ENCODE results near the gene TNFRSF21.
"Not testable (repeated sequence)": the region's sequence is repeated elsewhere in the genome, so short reads cannot be mapped to it uniquely, and the experiment has no call there.

Gene TNFRSF21

DNA sequence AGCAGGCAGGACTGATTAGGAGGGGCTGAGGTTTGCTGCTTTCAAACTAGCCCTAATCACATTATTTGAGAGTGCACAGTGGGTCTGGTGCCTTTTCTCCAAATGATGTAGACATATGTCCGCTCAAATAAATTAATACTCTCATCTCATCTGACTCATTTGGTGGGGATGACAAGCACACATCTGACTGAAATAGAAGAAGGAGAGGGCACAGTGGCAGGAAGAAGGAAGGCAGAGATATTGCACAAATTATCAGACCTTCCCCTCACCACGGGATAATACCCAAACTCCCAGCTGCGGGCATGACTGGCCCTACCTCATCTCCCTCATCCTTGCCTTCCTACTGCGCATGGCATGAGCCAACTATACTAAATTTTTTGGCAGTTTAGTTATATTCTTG, 33.9 kb upstream of the TNFRSF21 start:
- H3K4me1 ChIP-seq (ENCODE audit: control insufficient read depth, insufficient read depth, low read length): no peaks in the 10 kb centered on the region
- H3K36me3 ChIP-seq (ENCODE audit: control insufficient read depth, insufficient read depth, low read length): no peaks in the 10 kb centered on the region
- no peak overlapping the region for H3K9ac ChIP-seq (ENCODE audit: low read length)
- no peak overlapping the region for H3K27ac ChIP-seq (ENCODE audit: low read depth, low read length)
- H3K27me3 ChIP-seq (ENCODE audit: control insufficient read depth, insufficient read depth, low read length): no peaks in the 10 kb centered on the region
- H3K4me3 ChIP-seq (ENCODE audit: low read length): no peak overlapping the region

GRCh38 chr6:47342824-47343223, 33.1 kb upstream of the TNFRSF21 start:
- Histone ChIP-seq H3K27me3 (ENCODE audit: control insufficient read depth, insufficient read depth, low read length) (no peaks in the 10 kb centered on the region), H3K4me3 (ENCODE audit: low read length) (no peak overlapping the region), H3K4me1 (ENCODE audit: control insufficient read depth, insufficient read depth, low read length) (no peaks in the 10 kb centered on the region), H3K9ac (ENCODE audit: low read length) (no peak overlapping the region), H3K27ac (ENCODE audit: low read depth, low read length) (no peak overlapping the region), H3K36me3 (ENCODE audit: control insufficient read depth, insufficient read depth, low read length) (no peaks in the 10 kb centered on the region)

DNA sequence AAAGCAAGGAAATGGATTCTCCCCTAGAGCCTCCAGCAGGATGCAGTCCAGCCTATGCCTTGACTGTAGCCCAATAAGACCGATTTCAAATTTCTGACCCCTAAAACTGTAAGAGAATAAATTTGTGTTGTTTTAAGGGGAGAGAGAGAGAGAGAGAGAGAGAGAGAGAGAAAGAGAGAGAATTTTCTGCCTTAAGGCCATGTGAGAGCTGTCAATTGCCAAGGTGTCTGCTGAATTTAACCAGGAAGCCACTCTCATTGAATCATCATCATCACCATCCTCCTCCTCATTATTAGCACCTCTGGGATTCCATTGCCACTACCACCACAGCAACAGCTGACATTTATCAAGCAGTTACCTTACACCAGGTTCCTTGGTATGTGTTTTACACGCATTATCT, 27.8 kb upstream of the TNFRSF21 start:
- Histone ChIP-seq H3K9ac (ENCODE audit: low read length) (no peak overlapping the region), H3K4me3 (ENCODE audit: low read length) (no peak overlapping the region), H3K4me1 (ENCODE audit: control insufficient read depth, insufficient read depth, low read length) (no peaks in the 10 kb centered on the region), H3K27ac (ENCODE audit: low read depth, low read length) (no peak overlapping the region), H3K27me3 (ENCODE audit: control insufficient read depth, insufficient read depth, low read length) (no peaks in the 10 kb centered on the region), H3K36me3 (ENCODE audit: control insufficient read depth, insufficient read depth, low read length) (no peaks in the 10 kb centered on the region)

DNA sequence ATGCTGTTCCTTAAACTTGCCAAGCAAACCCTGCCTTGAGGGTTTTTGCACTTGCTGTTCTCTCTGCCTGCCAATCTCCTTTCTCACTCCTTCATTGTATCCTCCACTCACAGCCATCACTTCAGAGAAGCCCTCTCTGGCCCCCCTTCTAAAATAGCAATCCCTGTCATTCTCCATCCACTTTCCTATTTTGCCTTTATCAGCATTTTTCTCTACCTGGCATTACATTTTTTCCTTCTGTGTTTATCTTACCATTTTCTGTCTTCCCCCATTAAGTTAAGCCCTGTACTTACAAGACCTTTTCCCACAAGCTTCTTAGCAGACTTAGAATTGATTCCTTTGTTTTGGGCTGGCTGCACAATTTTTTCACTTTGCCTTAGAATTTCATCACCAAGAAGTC, 26.6 kb upstream of the TNFRSF21 start:
- Histone ChIP-seq H3K27me3 (ENCODE audit: control insufficient read depth, insufficient read depth, low read length) (no peaks in the 10 kb centered on the region), H3K4me3 (ENCODE audit: low read length) (no peak overlapping the region), H3K4me1 (ENCODE audit: control insufficient read depth, insufficient read depth, low read length) (no peaks in the 10 kb centered on the region), H3K27ac (ENCODE audit: low read depth, low read length) (no peak overlapping the region), H3K9ac (ENCODE audit: low read length) (no peak overlapping the region), H3K36me3 (ENCODE audit: control insufficient read depth, insufficient read depth, low read length) (no peaks in the 10 kb centered on the region)

DNA sequence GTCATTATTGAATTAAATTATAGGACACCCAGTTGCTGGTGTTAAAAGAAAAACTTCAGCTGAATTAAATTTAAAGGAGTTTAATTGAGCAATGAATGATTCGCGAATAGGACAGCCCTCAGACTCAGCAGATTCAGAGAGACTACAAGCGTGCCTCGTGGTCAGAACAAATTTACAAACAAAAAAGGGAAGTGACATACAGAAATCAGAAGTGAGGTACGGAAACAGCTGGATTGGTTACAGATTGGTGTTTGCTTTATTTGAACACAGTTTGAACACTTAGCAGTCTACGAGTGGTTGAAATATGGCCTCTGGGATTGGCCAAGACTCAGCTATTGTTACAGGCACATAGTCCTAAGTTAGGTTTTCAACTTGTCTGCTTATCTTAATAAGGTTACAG, 25.8 kb upstream of the TNFRSF21 start:
- Histone ChIP-seq H3K9ac (ENCODE audit: low read length) (no peak overlapping the region), H3K4me3 (ENCODE audit: low read length) (no peak overlapping the region), H3K4me1 (ENCODE audit: control insufficient read depth, insufficient read depth, low read length) (no peaks in the 10 kb centered on the region), H3K36me3 (ENCODE audit: control insufficient read depth, insufficient read depth, low read length) (no peaks in the 10 kb centered on the region), H3K27ac (ENCODE audit: low read depth, low read length) (no peak overlapping the region), H3K27me3 (ENCODE audit: control insufficient read depth, insufficient read depth, low read length) (no peaks in the 10 kb centered on the region)

DNA sequence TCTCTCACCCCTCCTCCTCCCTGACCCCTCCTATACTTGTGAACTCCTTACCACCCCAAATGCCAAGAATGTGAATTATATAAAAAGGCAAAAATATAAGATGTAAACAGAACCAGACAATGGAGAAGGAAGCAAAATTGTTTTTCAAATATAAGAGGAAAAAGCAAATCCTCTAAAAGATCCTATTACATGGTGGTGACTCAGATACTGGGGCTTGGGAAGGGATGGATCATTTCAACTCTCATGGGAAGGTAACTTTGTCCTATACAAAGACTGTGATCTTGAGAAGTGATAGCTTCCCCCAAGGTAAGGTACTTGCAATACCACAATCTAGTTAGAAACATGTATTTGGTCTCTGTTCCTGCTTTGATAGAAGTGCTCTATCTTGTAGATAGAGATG, 24.6 kb upstream of the TNFRSF21 start:
- Histone ChIP-seq H3K36me3 (ENCODE audit: control insufficient read depth, insufficient read depth, low read length) (no peaks in the 10 kb centered on the region), H3K27me3 (ENCODE audit: control insufficient read depth, insufficient read depth, low read length) (no peaks in the 10 kb centered on the region), H3K4me3 (ENCODE audit: low read length) (no peak overlapping the region), H3K27ac (ENCODE audit: low read depth, low read length) (no peak overlapping the region), H3K4me1 (ENCODE audit: control insufficient read depth, insufficient read depth, low read length) (no peaks in the 10 kb centered on the region), H3K9ac (ENCODE audit: low read length) (no peak overlapping the region)

DNA sequence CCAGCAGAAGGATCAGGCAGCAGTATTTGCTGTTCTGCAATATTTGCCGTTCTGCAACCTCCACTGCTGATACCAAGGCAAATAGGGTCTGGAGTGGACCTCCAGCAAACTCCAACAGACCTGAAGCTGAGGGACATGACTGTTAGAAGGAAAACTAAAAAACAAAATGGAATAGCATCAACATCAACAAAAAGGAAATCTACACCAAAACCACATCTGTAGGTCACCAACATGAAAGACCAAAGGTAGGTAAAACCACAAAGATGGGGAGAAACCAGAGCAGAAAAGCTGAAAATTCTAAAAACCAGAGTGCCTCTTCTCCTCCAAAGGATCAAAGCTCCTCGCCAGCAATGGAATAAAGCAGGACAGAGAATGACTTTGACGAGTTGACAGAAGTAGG, 18.9 kb upstream of the TNFRSF21 start:
- H3K27ac ChIP-seq (ENCODE audit: low read depth, low read length); H3K36me3 ChIP-seq (ENCODE audit: control insufficient read depth, insufficient read depth, low read length); H3K4me1 ChIP-seq (ENCODE audit: control insufficient read depth, insufficient read depth, low read length); H3K9ac ChIP-seq (ENCODE audit: low read length); H3K4me3 ChIP-seq (ENCODE audit: low read length); H3K27me3 ChIP-seq (ENCODE audit: control insufficient read depth, insufficient read depth, low read length): not testable (repeated sequence)

DNA sequence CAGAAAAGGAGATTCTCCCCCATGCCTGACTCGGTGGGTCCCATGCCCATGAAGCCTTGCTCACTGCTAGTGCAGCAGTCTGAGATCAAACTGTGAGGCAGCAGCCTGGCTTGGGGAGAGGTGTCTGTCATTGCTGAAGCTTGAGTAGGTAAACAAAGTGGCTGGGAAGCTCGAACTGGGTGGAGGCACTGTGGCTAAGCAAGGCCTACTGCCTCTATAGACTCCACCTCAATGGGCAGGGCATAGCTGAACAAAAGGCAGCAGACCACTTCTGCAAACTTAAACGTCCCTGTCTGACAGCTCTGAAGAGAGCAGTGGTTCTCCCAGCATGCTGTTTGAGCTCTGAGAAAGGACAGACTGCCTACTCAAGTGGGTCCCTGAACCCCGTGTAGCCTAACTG, 18.4 kb upstream of the TNFRSF21 start:
- H3K27ac ChIP-seq (ENCODE audit: low read depth, low read length); H3K4me1 ChIP-seq (ENCODE audit: control insufficient read depth, insufficient read depth, low read length); H3K4me3 ChIP-seq (ENCODE audit: low read length); H3K9ac ChIP-seq (ENCODE audit: low read length); H3K36me3 ChIP-seq (ENCODE audit: control insufficient read depth, insufficient read depth, low read length); H3K27me3 ChIP-seq (ENCODE audit: control insufficient read depth, insufficient read depth, low read length): not testable (repeated sequence)

- Histone ChIP-seq H3K4me1 (ENCODE audit: control insufficient read depth, insufficient read depth, low read length) (no peaks in the 10 kb centered on the region), H3K9ac (ENCODE audit: low read length) (no peak overlapping the region), H3K4me3 (ENCODE audit: low read length) (no peak overlapping the region)
Measured at GRCh38 chr6:47323887-47324286, 14.2 kb upstream of the TNFRSF21 start.

DNA sequence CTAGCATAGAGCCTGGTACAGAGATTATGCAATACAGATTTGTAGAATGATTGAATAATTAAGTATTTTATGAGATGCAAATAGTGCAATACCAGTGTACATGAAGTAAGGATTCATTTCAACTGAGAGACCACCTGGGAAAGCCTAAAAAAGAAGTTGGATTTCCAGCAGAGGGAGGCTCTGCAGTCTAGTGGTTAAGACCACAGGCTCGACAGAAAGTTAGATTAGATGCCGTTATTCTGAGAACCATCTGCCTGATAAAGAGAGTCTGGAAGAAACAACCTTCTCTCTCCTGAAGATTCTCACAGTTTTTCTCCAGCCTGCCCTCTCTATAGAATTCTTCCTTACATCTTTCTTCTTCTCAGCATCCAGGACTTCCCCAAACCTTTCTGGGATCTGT, 13.6 kb upstream of the TNFRSF21 start:
- Histone ChIP-seq H3K4me1 (ENCODE audit: control insufficient read depth, insufficient read depth, low read length) (no peaks in the 10 kb centered on the region), H3K36me3 (ENCODE audit: control insufficient read depth, insufficient read depth, low read length) (no peaks in the 10 kb centered on the region), H3K9ac (ENCODE audit: low read length) (no peak overlapping the region), H3K27ac (ENCODE audit: low read depth, low read length) (no peak overlapping the region), H3K27me3 (ENCODE audit: control insufficient read depth, insufficient read depth, low read length) (no peaks in the 10 kb centered on the region), H3K4me3 (ENCODE audit: low read length) (no peak overlapping the region)

More at GRCh38 chr6:47323887-47324286, 14.2 kb upstream of the TNFRSF21 start:
- Histone ChIP-seq H3K27ac (ENCODE audit: low read depth, low read length) (no peak overlapping the region), H3K27me3 (ENCODE audit: control insufficient read depth, insufficient read depth, low read length) (no peaks in the 10 kb centered on the region), H3K36me3 (ENCODE audit: control insufficient read depth, insufficient read depth, low read length) (no peaks in the 10 kb centered on the region)

DNA sequence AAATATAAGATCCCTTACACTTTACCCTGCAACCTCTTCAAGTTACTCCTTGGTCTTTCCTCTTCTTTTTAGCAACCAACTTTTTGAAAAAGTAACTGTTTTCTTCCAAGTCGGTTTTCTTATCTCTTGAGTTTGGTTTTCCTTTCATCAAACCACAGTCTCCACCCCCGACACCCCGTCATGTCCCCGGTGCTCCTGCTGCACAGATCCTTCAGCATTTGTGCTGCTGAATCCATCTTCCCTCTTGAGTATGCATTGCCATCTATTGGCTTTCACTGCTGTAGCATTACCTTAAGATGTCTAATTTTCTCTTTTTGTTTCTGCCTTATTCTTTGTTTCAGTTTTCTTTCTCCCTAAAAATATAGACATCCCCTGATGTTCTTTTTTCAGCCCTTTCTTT, 11.9 kb upstream of the TNFRSF21 start:
- H3K4me3 ChIP-seq (ENCODE audit: low read length): no peak overlapping the region
- H3K36me3 ChIP-seq (ENCODE audit: control insufficient read depth, insufficient read depth, low read length): no peaks in the 10 kb centered on the region
- no peak overlapping the region for H3K9ac ChIP-seq (ENCODE audit: low read length)
- H3K27ac ChIP-seq (ENCODE audit: low read depth, low read length): no peak overlapping the region
- H3K4me1 ChIP-seq (ENCODE audit: control insufficient read depth, insufficient read depth, low read length): no peaks in the 10 kb centered on the region
- H3K27me3 ChIP-seq (ENCODE audit: control insufficient read depth, insufficient read depth, low read length): no peaks in the 10 kb centered on the region

DNA sequence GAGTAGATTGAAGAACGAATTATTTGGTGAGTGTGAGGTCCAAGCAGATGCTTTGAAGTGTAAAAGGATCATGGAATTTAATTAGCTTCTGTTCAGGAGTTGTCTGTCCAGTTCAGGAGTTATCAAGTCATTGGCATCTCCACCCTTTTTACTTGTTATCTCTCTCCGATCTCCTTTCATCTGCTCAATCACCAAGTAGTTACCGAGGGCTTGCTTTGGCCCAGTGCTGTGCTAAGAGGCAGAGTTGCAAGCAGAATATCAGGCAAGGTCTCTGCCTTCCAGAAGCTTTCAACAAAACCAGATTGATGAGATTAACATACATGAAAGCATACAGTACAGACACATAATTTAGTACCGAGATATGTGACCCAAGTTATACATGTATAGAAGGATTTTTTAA, 10.2 kb upstream of the TNFRSF21 start:
- Histone ChIP-seq H3K9ac (ENCODE audit: low read length) (no peak overlapping the region), H3K27ac (ENCODE audit: low read depth, low read length) (no peak overlapping the region), H3K4me3 (ENCODE audit: low read length) (no peak overlapping the region), H3K36me3 (ENCODE audit: control insufficient read depth, insufficient read depth, low read length) (no peaks in the 10 kb centered on the region), H3K4me1 (ENCODE audit: control insufficient read depth, insufficient read depth, low read length) (no peaks in the 10 kb centered on the region), H3K27me3 (ENCODE audit: control insufficient read depth, insufficient read depth, low read length) (no peaks in the 10 kb centered on the region)

- Histone ChIP-seq H3K27me3 (ENCODE audit: control insufficient read depth, insufficient read depth, low read length) (no peaks in the 10 kb centered on the region), H3K9ac (ENCODE audit: low read length) (no peak overlapping the region), H3K4me1 (ENCODE audit: control insufficient read depth, insufficient read depth, low read length) (no peaks in the 10 kb centered on the region), H3K27ac (ENCODE audit: low read depth, low read length) (no peak overlapping the region), H3K4me3 (ENCODE audit: low read length) (no peak overlapping the region), H3K36me3 (ENCODE audit: control insufficient read depth, insufficient read depth, low read length) (no peaks in the 10 kb centered on the region)
Measured at GRCh38 chr6:47319382-47319781, 9.7 kb upstream of the TNFRSF21 start.

Measured in rectal smooth muscle tissue (tissue), 1 donor.